ENCODE measurements around the gene SLC66A2.

DNA sequence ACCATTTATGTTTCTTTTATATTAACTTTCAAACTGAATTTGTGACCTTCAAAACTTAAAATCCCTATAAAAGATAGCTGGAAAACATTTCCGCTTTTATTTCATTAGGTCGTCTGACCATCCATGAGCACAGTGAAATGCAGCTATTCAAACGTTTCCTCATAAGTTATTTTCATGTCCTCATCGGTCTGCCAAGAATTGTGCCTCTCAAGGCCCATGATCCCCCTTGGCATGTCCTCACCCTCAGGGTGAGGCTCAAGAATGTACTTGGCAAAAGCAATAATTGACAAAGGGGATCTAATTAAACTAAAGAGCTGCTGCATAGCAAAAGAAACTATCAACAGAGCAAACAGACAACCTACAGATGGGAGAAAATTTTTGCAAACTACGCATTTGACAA lies 12.4 kb downstream of the SLC66A2 start:
- TF ChIP-seq, protein P1, sequence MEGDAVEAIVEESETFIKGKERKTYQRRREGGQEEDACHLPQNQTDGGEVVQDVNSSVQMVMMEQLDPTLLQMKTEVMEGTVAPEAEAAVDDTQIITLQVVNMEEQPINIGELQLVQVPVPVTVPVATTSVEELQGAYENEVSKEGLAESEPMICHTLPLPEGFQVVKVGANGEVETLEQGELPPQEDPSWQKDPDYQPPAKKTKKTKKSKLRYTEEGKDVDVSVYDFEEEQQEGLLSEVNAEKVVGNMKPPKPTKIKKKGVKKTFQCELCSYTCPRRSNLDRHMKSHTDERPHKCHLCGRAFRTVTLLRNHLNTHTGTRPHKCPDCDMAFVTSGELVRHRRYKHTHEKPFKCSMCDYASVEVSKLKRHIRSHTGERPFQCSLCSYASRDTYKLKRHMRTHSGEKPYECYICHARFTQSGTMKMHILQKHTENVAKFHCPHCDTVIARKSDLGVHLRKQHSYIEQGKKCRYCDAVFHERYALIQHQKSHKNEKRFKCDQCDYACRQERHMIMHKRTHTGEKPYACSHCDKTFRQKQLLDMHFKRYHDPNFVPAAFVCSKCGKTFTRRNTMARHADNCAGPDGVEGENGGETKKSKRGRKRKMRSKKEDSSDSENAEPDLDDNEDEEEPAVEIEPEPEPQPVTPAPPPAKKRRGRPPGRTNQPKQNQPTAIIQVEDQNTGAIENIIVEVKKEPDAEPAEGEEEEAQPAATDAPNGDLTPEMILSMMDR (conservative IDR thresholded peaks at IDR 0.05 in 1 of 2, IDR thresholded peaks at IDR 0.05 in 1 of 2; ENCODE audit: extremely low read depth in 1 of 2, insufficient read depth in 1 of 2, low read depth in 1 of 2, low read length in 2 of 2): no peak
- TF ChIP-seq EZH2 (IDR thresholded peaks at IDR 0.05; ENCODE audit: borderline replicate concordance, low read length): no peak
